Keratinocyte (primary cell): ENCODE measurements around the gene NXNL1. TPM values are rescaled to one million over a fixed set of nuclear protein-coding genes. Genes with fewer than 3 reads are reported as not detected.

Source experiments
- DNase-seq: peaks from one replicate; pipeline ENCODE4 v3.0.0-alpha.2; 2011; ENCODE audit warnings: low read depth, missing footprints, low spot score
- FAIRE-seq: peaks from 2 replicates; lab custom pipeline; 2011; peaks lifted over from hg19 to GRCh38; lab: Jason Lieb, UNC
- H2AFZ ChIP-seq: 2 replicates; pipeline ENCODE4 v1.6.0; 2012; ENCODE audit warnings: low read length, control low read depth, inconsistent platforms; ENCODE audit not compliant: control insufficient read depth
- H3K27ac ChIP-seq: 2 replicates; pipeline ENCODE4 v1.5.1; 2011; ENCODE audit warnings: low read length; ENCODE audit not compliant: control insufficient read depth, insufficient read depth
- H3K27me3 ChIP-seq: 3 replicates; pipeline ENCODE4 v1.6.0; 2011; ENCODE audit warnings: low read length; ENCODE audit not compliant: control insufficient read depth, insufficient read depth; ENCODE audit errors: extremely low read depth
- H3K36me3 ChIP-seq, 2 experiments: 2 replicates in 1 of 2; 3 replicates in 1 of 2; pipeline ENCODE4 v1.5.1; 2011; ENCODE audit warnings: low read length in 2 of 2, mild to moderate bottlenecking in 1 of 2; ENCODE audit not compliant: control insufficient read depth in 2 of 2, insufficient read depth in 2 of 2; ENCODE audit errors: extremely low read depth in 1 of 2
- H3K4me1 ChIP-seq: 3 replicates; pipeline ENCODE4 v1.5.1; 2011; ENCODE audit warnings: low read length; ENCODE audit not compliant: control insufficient read depth, insufficient read depth; ENCODE audit errors: extremely low read depth
- H3K4me2 ChIP-seq: 3 replicates; pipeline ENCODE4 v1.6.0; 2011; ENCODE audit warnings: low read depth, low read length; ENCODE audit not compliant: control insufficient read depth, insufficient read depth; ENCODE audit errors: extremely low read depth
- H3K4me3 ChIP-seq, 3 experiments: fragments of 200-600 bp in 1 of 3; sonication (generic) in 1 of 3; 2 replicates in 2 of 3; 3 replicates in 1 of 3; pipeline ENCODE4 v1.5.1; 2011 to 2016; ENCODE audit warnings: low read length in 3 of 3, mild to moderate bottlenecking in 3 of 3, control low read depth in 2 of 3, inconsistent platforms in 1 of 3, low read depth in 1 of 3, mixed read lengths in 1 of 3, mixed run types in 1 of 3, moderate library complexity in 1 of 3; ENCODE audit not compliant: control insufficient read depth in 2 of 3, insufficient read depth in 2 of 3; ENCODE audit errors: extremely low read depth in 1 of 3
- H3K79me2 ChIP-seq: 2 replicates; pipeline ENCODE4 v1.6.0; 2012; ENCODE audit warnings: low read length; ENCODE audit not compliant: control insufficient read depth, insufficient read depth
- H3K9ac ChIP-seq: 3 replicates; pipeline ENCODE4 v1.6.0; 2011; ENCODE audit warnings: low read length; ENCODE audit not compliant: control insufficient read depth, insufficient read depth; ENCODE audit errors: extremely low read depth
- H3K9me1 ChIP-seq: 3 replicates; pipeline ENCODE4 v1.6.0; 2011; ENCODE audit warnings: low read length; ENCODE audit not compliant: control insufficient read depth, insufficient read depth; ENCODE audit errors: extremely low read depth
- H3K9me3 ChIP-seq: 2 replicates; pipeline ENCODE4 v1.5.1; 2012; ENCODE audit warnings: low read depth, low read length; ENCODE audit not compliant: control insufficient read depth
- H4K20me1 ChIP-seq: 3 replicates; pipeline ENCODE4 v1.6.0; 2011; ENCODE audit warnings: low read length; ENCODE audit not compliant: control insufficient read depth, insufficient read depth; ENCODE audit errors: extremely low read depth
- EZH2 ChIP-seq: IDR thresholded peaks from one replicate; pipeline ENCODE4 v1.6.1; 2012; ENCODE audit warnings: inconsistent platforms, mild to moderate bottlenecking, low read length, moderate library complexity
- dilution Hi-C: fragments of 300-500 bp; cut with MboI; formaldehyde crosslinking; loops from one replicate; pipeline ENCODE4 v1.7.0; 2020; ENCODE audit warnings: low sequenced_read_pairs; ENCODE audit not compliant: extremely low pct_ligation_motif_present
- polyA plus RNA-seq, 5 experiments: library from polyadenylated mRNA; depleted of rRNA in 3 of 5; stranded (reverse) in 3 of 5; stranded (forward) in 1 of 5; unstranded in 1 of 5; fragments of >200 nt; gene quantifications; 1 replicate in 1 of 5; 2 replicates in 3 of 5; 3 replicates in 1 of 5; pipeline versions ENCODE4 v1.2.1 to v1.2.3, GENCODE V29; 2011 to 2012; ENCODE audit warnings: missing spikeins in 2 of 5, low read depth in 1 of 5, low replicate concordance in 1 of 5
- TF ChIP-seq, protein P1 (sequence below), 3 experiments: IDR thresholded peaks in 1 of 3; conservative IDR thresholded peaks in 1 of 3; optimal IDR thresholded peaks in 1 of 3; 2 replicates in 2 of 3; 3 replicates in 1 of 3; pipeline versions ENCODE3 to v1.5.1; 2011; ENCODE audit warnings: low read length in 3 of 3, mild to moderate bottlenecking in 3 of 3, moderate library complexity in 2 of 3, control low read depth in 1 of 3, inconsistent platforms in 1 of 3; ENCODE audit not compliant: insufficient read depth in 2 of 3; ENCODE audit errors: extremely low read depth in 1 of 3

Gene NXNL1
- polyA plus RNA-seq, 1 donor (not counting 4 experiments of a cell fraction or from before 2014, with no cell fraction given), result not detected

DNA sequence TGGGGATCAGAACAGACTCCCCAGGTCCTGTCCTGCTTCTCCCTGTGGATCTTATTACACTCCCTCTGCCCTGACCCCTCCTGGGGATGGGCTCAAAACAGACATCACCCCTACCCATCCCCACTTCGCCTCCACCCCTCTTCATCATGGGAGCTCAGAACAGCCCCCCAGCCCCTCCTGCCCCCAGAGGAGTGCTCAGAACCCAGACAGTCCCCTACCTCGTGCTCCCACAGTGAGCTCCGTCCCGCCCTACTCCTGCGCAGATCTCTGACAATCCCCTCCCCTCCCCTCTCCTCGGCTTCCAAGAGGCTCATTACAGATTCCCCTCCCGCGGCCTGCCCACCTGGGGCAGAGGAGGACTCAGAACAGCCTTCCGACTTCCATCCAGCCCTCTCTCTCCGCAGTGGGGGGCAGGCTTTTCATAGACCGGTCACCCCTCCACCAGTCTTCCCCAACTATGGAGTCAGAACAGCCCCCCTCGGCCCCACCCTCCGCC, 6.1 kb downstream of the NXNL1 start:
- no peaks in the 10 kb centered on the region for H4K20me1 ChIP-seq
- H3K9ac ChIP-seq, result no peak overlapping the region
- peaks cover 18% of the 10 kb centered on the region for H3K27me3 ChIP-seq
- H2AFZ ChIP-seq, result no peak overlapping the region
- H3K79me2 ChIP-seq, result no peaks in the 10 kb centered on the region
- H3K4me3 ChIP-seq, result no peak overlapping the region
- no peaks in the 10 kb centered on the region for H3K9me3 ChIP-seq
- H3K9me1 ChIP-seq, result no peaks in the 10 kb centered on the region
- TF ChIP-seq, protein P1, sequence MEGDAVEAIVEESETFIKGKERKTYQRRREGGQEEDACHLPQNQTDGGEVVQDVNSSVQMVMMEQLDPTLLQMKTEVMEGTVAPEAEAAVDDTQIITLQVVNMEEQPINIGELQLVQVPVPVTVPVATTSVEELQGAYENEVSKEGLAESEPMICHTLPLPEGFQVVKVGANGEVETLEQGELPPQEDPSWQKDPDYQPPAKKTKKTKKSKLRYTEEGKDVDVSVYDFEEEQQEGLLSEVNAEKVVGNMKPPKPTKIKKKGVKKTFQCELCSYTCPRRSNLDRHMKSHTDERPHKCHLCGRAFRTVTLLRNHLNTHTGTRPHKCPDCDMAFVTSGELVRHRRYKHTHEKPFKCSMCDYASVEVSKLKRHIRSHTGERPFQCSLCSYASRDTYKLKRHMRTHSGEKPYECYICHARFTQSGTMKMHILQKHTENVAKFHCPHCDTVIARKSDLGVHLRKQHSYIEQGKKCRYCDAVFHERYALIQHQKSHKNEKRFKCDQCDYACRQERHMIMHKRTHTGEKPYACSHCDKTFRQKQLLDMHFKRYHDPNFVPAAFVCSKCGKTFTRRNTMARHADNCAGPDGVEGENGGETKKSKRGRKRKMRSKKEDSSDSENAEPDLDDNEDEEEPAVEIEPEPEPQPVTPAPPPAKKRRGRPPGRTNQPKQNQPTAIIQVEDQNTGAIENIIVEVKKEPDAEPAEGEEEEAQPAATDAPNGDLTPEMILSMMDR (optimal IDR thresholded peaks at IDR 0.05 in 1 of 3, IDR thresholded peaks at IDR 0.05 in 1 of 3, conservative IDR thresholded peaks at IDR 0.05 in 1 of 3; ENCODE audit: extremely low read depth in 1 of 3, insufficient read depth in 2 of 3, low read length in 3 of 3), result no peak
- no peak for TF ChIP-seq EZH2
- DNase-seq (no peak), FAIRE-seq (no peak)
- no peak overlapping the region for H3K4me2 ChIP-seq
- H3K4me1 ChIP-seq, result peaks cover 10% of the 10 kb centered on the region
- H3K27ac ChIP-seq, result no peak overlapping the region
- dilution Hi-C loops, result no loop called here
- no peaks in the 10 kb centered on the region for H3K36me3 ChIP-seq

DNA sequence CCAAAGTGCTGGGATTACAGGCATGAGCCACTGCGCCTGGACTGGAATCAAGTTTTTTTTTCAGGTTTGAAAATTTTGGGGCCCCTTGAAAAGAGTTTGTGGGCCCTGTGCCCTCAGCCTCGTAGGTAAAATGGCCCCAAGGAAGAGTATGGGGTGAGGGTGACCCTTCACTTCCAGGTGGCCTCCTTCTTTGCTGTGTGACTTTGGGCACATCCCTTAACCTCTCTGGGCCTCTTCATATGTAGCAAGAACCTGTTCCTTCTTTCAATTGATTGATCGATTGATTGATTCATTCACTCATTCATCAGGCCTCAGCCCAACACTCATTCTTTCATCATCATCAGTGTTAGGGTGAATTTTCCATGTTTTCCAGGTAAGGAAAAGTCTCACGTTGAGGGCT, 8.9 kb downstream of the NXNL1 start:
- no peak overlapping the region for H3K27ac ChIP-seq
- no peaks in the 10 kb centered on the region for H3K9me1 ChIP-seq
- no peaks in the 10 kb centered on the region for H3K79me2 ChIP-seq
- no peak overlapping the region for H3K4me2 ChIP-seq
- no peak overlapping the region for H3K4me3 ChIP-seq
- H2AFZ ChIP-seq, result no peak overlapping the region
- H4K20me1 ChIP-seq, result no peaks in the 10 kb centered on the region
- FAIRE-seq, result no peak
- TF ChIP-seq, protein P1 (optimal IDR thresholded peaks at IDR 0.05 in 1 of 3, IDR thresholded peaks at IDR 0.05 in 1 of 3, conservative IDR thresholded peaks at IDR 0.05 in 1 of 3; ENCODE audit: extremely low read depth in 1 of 3, insufficient read depth in 2 of 3, low read length in 3 of 3), result no peak
- TF ChIP-seq EZH2, result no peak
- no peak overlapping the region for H3K9ac ChIP-seq
- no peak for DNase-seq
- peaks cover 10% of the 10 kb centered on the region for H3K4me1 ChIP-seq
- dilution Hi-C loops, result no loop called here
- H3K9me3 ChIP-seq, result no peaks in the 10 kb centered on the region
- no peaks in the 10 kb centered on the region for H3K36me3 ChIP-seq
- H3K27me3 ChIP-seq, result peaks cover 27% of the 10 kb centered on the region
